Measurements from ENCODE around the gene EML3.

DNA sequence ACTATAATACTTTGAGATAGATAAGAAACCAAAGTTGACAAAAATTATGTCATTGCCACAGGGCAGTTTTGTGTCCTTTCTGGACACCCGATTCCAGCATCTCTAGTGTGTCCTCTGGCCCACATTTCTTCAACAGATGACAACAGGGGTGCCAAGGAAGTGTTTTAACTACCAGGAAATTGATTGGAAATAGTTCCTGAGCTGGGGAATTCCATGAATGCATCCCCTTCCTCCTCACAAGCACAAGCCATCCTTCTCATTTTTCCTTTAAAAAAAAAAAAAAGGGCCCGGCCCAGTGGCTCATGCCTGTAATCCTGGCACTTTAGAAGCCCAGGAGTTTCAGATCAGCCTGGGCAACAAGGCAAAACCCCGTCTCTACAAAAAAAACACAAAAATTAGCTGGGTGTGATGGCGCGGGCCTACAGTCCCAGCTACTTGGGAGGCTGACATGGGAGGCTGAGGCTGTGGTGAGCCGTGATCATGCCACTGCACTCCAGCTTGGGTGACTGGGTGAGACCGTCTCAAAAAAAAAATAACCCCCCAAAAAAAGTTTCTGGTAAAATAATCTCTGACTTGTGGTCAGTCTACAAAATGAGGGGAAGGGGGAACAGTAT, 10.0 kb upstream of the EML3 start:
- no peak for TF ChIP-seq TCF12 (IDR thresholded peaks at IDR 0.05; ENCODE audit: low read depth, low read length)
- no peak for TF ChIP-seq TAF1 (IDR thresholded peaks at IDR 0.05; ENCODE audit: low read depth, low read length)
- TF ChIP-seq EZH2 (IDR thresholded peaks at IDR 0.05; ENCODE audit: low read depth, low read length, severe bottlenecking), result no peak
- TF ChIP-seq, protein P1, sequence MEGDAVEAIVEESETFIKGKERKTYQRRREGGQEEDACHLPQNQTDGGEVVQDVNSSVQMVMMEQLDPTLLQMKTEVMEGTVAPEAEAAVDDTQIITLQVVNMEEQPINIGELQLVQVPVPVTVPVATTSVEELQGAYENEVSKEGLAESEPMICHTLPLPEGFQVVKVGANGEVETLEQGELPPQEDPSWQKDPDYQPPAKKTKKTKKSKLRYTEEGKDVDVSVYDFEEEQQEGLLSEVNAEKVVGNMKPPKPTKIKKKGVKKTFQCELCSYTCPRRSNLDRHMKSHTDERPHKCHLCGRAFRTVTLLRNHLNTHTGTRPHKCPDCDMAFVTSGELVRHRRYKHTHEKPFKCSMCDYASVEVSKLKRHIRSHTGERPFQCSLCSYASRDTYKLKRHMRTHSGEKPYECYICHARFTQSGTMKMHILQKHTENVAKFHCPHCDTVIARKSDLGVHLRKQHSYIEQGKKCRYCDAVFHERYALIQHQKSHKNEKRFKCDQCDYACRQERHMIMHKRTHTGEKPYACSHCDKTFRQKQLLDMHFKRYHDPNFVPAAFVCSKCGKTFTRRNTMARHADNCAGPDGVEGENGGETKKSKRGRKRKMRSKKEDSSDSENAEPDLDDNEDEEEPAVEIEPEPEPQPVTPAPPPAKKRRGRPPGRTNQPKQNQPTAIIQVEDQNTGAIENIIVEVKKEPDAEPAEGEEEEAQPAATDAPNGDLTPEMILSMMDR (IDR thresholded peaks at IDR 0.05; ENCODE audit: control extremely low read depth in 1 of 3, insufficient read depth in 1 of 3, low read depth in 1 of 3, low read length in 3 of 3), result no peak
- TF ChIP-seq PHF8 (conservative IDR thresholded peaks at IDR 0.05; ENCODE audit: low read depth, low read length), result no peak
- TF ChIP-seq EP300 (IDR thresholded peaks at IDR 0.05; ENCODE audit: borderline replicate concordance in 1 of 2, low read depth in 2 of 2, low read length in 2 of 2), result no peak
- TF ChIP-seq TAF7 (optimal IDR thresholded peaks at IDR 0.05; ENCODE audit: borderline replicate concordance, low read depth, low read length), result no peak
- TF ChIP-seq, protein P2, sequence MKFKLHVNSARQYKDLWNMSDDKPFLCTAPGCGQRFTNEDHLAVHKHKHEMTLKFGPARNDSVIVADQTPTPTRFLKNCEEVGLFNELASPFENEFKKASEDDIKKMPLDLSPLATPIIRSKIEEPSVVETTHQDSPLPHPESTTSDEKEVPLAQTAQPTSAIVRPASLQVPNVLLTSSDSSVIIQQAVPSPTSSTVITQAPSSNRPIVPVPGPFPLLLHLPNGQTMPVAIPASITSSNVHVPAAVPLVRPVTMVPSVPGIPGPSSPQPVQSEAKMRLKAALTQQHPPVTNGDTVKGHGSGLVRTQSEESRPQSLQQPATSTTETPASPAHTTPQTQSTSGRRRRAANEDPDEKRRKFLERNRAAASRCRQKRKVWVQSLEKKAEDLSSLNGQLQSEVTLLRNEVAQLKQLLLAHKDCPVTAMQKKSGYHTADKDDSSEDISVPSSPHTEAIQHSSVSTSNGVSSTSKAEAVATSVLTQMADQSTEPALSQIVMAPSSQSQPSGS (IDR thresholded peaks at IDR 0.05; ENCODE audit: low read length), result no peak
- TF ChIP-seq RAD21 (IDR thresholded peaks at IDR 0.05 in 1 of 2, conservative IDR thresholded peaks at IDR 0.05 in 1 of 2; ENCODE audit: low read depth in 2 of 2, low read length in 2 of 2), result no peak
- TF ChIP-seq TEAD4 (IDR thresholded peaks at IDR 0.05; ENCODE audit: low read depth, low read length), result no peak
- TF ChIP-seq BRCA1 (IDR thresholded peaks at IDR 0.05; ENCODE audit: low read depth, low read length), result no peak
- no peak for TF ChIP-seq POLR2A (IDR thresholded peaks at IDR 0.05; ENCODE audit: control extremely low read depth in 1 of 2, low read depth in 2 of 2, low read length in 2 of 2)
- TF ChIP-seq YY1 (IDR thresholded peaks at IDR 0.05; ENCODE audit: low read depth, low read length), result no peak
